Heart left ventricle (tissue), 16 donors: ENCODE measurements around the gene TRMU. TPM values are rescaled to one million over a fixed set of nuclear protein-coding genes. Genes with fewer than 3 reads are reported as not detected.

Source experiments
- ATAC-seq, 4 donors: fragments of 200-7000 bp; cut with Tn5 transposase; one replicate each; pipeline ENCODE4 v1.9.1; 2020 to 2022; ENCODE audit warnings: moderate library complexity in 4 of 4, mild to moderate bottlenecking in 3 of 4, moderate number of reproducible peaks in 1 of 4
- DNase-seq, 5 donors: peaks; one replicate each; pipeline ENCODE4 v3.0.0-alpha.2; 2020
- H3K27ac ChIP-seq, 12 donors: fragments of 200-600 bp; sonication (generic) in 4 of 12; one replicate each; pipeline versions ENCODE4 v1.5.0 to v1.8.0; 2016 to 2022; ENCODE audit warnings: mild to moderate bottlenecking in 2 of 12
- H3K27me3 ChIP-seq, 9 donors: fragments of 200-600 bp; sonication (generic) in 2 of 9; one replicate each; pipeline versions ENCODE4 v1.5.1 to v1.8.0; 2016 to 2022; ENCODE audit warnings: mild to moderate bottlenecking in 3 of 9
- H3K36me3 ChIP-seq, 9 donors: fragments of 200-600 bp; sonication (generic) in 2 of 9; one replicate each; pipeline versions ENCODE4 v1.5.0 to v1.8.0; 2018 to 2022; ENCODE audit warnings: mild to moderate bottlenecking in 2 of 9
- H3K4me1 ChIP-seq, 12 donors: fragments of 200-600 bp; sonication (generic) in 4 of 12; one replicate each; pipeline versions ENCODE4 v1.5.0 to v1.8.0; 2016 to 2022; ENCODE audit warnings: mild to moderate bottlenecking in 3 of 12
- H3K4me3 ChIP-seq, 12 donors: fragments of 200-600 bp; sonication (generic) in 4 of 12; one replicate each; pipeline versions ENCODE4 v1.5.0 to v1.8.0; 2017 to 2022; ENCODE audit warnings: mild to moderate bottlenecking in 9 of 12, moderate library complexity in 4 of 12
- H3K9me3 ChIP-seq, 12 donors: fragments of 200-600 bp; sonication (generic) in 4 of 12; one replicate each; pipeline versions ENCODE4 v1.5.0 to v1.8.0; 2016 to 2022; ENCODE audit warnings: mild to moderate bottlenecking in 1 of 12
- CTCF ChIP-seq, 12 donors: fragments of 200-600 bp; sonication (generic) in 4 of 12; IDR thresholded peaks; one replicate each; pipeline versions ENCODE4 v1.5.0 to v1.8.0; 2018 to 2022; ENCODE audit warnings: antibody characterized with exemption in 12 of 12, mild to moderate bottlenecking in 5 of 12
- POLR2A ChIP-seq, 2 donors: fragments of 450-650 bp; IDR thresholded peaks; one replicate each; pipeline ENCODE4 v1.6.1; 2017; ENCODE audit warnings: antibody characterized with exemption in 2 of 2, mild to moderate bottlenecking in 2 of 2, moderate library complexity in 2 of 2
- WGBS, 4 donors: extraction: QIAGEN DNeasy Blood & Tissue Kit in 2 of 4; methylation state at CpG; one replicate each; pipeline versions ENCODE4 v1.1.5 to v1.1.7; 2013 to 2018; 5-methylcytosine and 5-hydroxymethylcytosine counted together
- intact Hi-C, 10 donors: fragments of 100-400 bp; cut with DNase I; formaldehyde crosslinking; loops; one replicate each; pipeline versions ENCODE4 v1.11.1 to v1.14.2; 2022
- polyA plus RNA-seq, 2 donors: library from polyadenylated mRNA; stranded (reverse); fragments of 200-250 nt; gene quantifications; one replicate each; pipeline ENCODE4 v1.2.3, GENCODE V29; 2013
- total RNA-seq, 9 donors: library from RNA; depleted of rRNA in 2 of 9; stranded (reverse); fragments of >200 nt in 2 of 9; fragmentation: NEBNext Ultra II Directional in 3 of 9; extraction: Animal tissue kit (Norgen Biotek cat#: 25700) in 3 of 9; gene quantifications; one replicate each; pipeline versions ENCODE4 v1.1.0 to v1.2.4, GENCODE V29; 2016 to 2023
- donor health status: ischemic (EF 13 %, LVEDD 7.1; RV severe dilation, severe dysfunction).
- donor health status: healthy with polysubstance abuse.
- donor health status: DM: no; HTN: yes; CAD: no.
- donor health status: DM: no; HTN: no; CAD: no.
- donor health status: ischemic (EF 25% LVEDD 6.9; RV normal size, moderate dysfunction).
- donor health status: ischemic (EF 25% LVEDD 5.7; RV mildly dilated, moderate dysfunction).
- donor health status: healthy.
- donor health status: DM: yes; HTN: yes; CAD: no.
- donor health status: ischemic (EF 35%, LVEDD 5.7; RV mildly dilated, moderate dysfunction).
- donor health status: nonischemic (EF 11% LVEDD 7.7; RV severe dilation, severe dysfunction).
- donor health status: DM: yes; HTN: yes; CAD: no.
- donor health status: PGD.
- donor health status: ischemic (EF 29% LVEDD 5.4; RV normal size, mild dysfunction).
- donor health status: nonischemic (EF 23%, LVEDD 6.1; RV moderate dilation, normal function).

Gene TRMU
- total and polyA plus RNA-seq, 11 donors, result 24.3 to 48.7 (median 33.3) TPM

GRCh38 chr22:46371623-46372226 is 36.2 kb downstream of the TRMU start:
- DNase-seq, result no peak
- no peak overlapping the region for H3K27ac ChIP-seq
- no peak for TF ChIP-seq CTCF (IDR thresholded peaks at IDR 0.05)
- no peak for TF ChIP-seq POLR2A (IDR thresholded peaks at IDR 0.05)
- peaks cover 0 to 4% (median 0%) of the 10 kb centered on the region in 9 donors for H3K36me3 ChIP-seq
- peaks cover 0 to 11% (median 0%) of the 10 kb centered on the region in 12 donors for H3K9me3 ChIP-seq
- WGBS, 4 donors, result 87 to 96% (median 90%) methylated on average over 2 of the region's 2 CpGs
- H3K4me3 ChIP-seq, result no peak overlapping the region
- H3K27me3 ChIP-seq, result peaks cover 0 to 8% (median 0%) of the 10 kb centered on the region in 9 donors
- no peak for ATAC-seq
- no peaks in the 10 kb centered on the region for H3K4me1 ChIP-seq
- intact Hi-C loops, result no loop called here

GRCh38 chr22:46372686-46373085 is 37.2 kb downstream of the TRMU start:
- TF ChIP-seq POLR2A (IDR thresholded peaks at IDR 0.05) (no peak), CTCF (IDR thresholded peaks at IDR 0.05) (no peak)
- DNase-seq (no peak), ATAC-seq (no peak)
- no peak overlapping the region for H3K27ac ChIP-seq
- H3K9me3 ChIP-seq, result peaks cover 0 to 12% (median 0%) of the 10 kb centered on the region in 12 donors
- peaks cover 0 to 6% (median under 1%) of the 10 kb centered on the region in 12 donors for H3K4me1 ChIP-seq
- no peak overlapping the region for H3K4me3 ChIP-seq
- H3K27me3 ChIP-seq, result no peaks in the 10 kb centered on the region
- intact Hi-C loops, result no loop called here
- peaks cover 0 to 4% (median 0%) of the 10 kb centered on the region in 9 donors for H3K36me3 ChIP-seq
- WGBS, 4 donors, result 86 to 96% (median 92%) methylated on average over 18 of the region's 18 CpGs

GRCh38 chr22:46373159-46373558 is 37.6 kb downstream of the TRMU start:
- H3K9me3 ChIP-seq, result peaks cover 0 to 12% (median 0%) of the 10 kb centered on the region in 12 donors
- H3K4me3 ChIP-seq, result no peak overlapping the region
- ATAC-seq, result no peak
- peaks cover 0 to 10% (median 2%) of the 10 kb centered on the region in 12 donors for H3K4me1 ChIP-seq
- H3K36me3 ChIP-seq, result peaks cover 0 to 4% (median 0%) of the 10 kb centered on the region in 9 donors
- peak in 1 of 5 donors; percentile 63 for DNase-seq
- TF ChIP-seq POLR2A (IDR thresholded peaks at IDR 0.05) (no peak), CTCF (IDR thresholded peaks at IDR 0.05) (no peak)
- intact Hi-C loops, result no loop called here
- 55 to 84% (median 69%) methylated on average over 3 to 8 of the region's 8 CpGs for WGBS, 4 donors
- no peak overlapping the region for H3K27ac ChIP-seq
- H3K27me3 ChIP-seq, result no peaks in the 10 kb centered on the region

- H3K27ac ChIP-seq, result no peak overlapping the region
- peaks cover 0 to 12% (median 0%) of the 10 kb centered on the region in 12 donors for H3K9me3 ChIP-seq
- H3K36me3 ChIP-seq, result peaks cover 0 to 4% (median 0%) of the 10 kb centered on the region in 9 donors
- DNase-seq (peak in 1 of 5 donors; percentile 8), ATAC-seq (no peak)
- TF ChIP-seq POLR2A (IDR thresholded peaks at IDR 0.05), result no peak
- TF ChIP-seq CTCF (IDR thresholded peaks at IDR 0.05), result no peak
- intact Hi-C loops, result no loop called here
- H3K27me3 ChIP-seq, result no peaks in the 10 kb centered on the region
- H3K4me1 ChIP-seq, result peaks cover 0 to 11% (median 2%) of the 10 kb centered on the region in 12 donors
- WGBS, 4 donors, result 62 to 68% (median 67%) methylated on average over 28 to 31 of the region's 31 CpGs
- no peak overlapping the region for H3K4me3 ChIP-seq
Observed at GRCh38 chr22:46373921-46374662, 38.6 kb downstream of the TRMU start.
